Aorta (tissue), 5 donors: ENCODE results near the gene RAB3D. TPM values are rescaled to one million over a fixed set of nuclear protein-coding genes. Genes with fewer than 3 reads are reported as not detected.

Experiments used
- ATAC-seq: fragments of 200-7000 bp; cut with Tn5 transposase; one replicate; pipeline ENCODE4 v1.9.1; 2022; ENCODE audit warnings: moderate library complexity; ENCODE audit not compliant: low FRiP score
- DNase-seq, 2 donors: peaks; one replicate each; pipeline ENCODE4 v3.0.0-alpha.2; 2020
- H3K27ac ChIP-seq, 2 donors: one replicate each; pipeline ENCODE4 v1.5.1; 2013; ENCODE audit warnings: low read length in 2 of 2, mild to moderate bottlenecking in 2 of 2, moderate library complexity in 2 of 2, control low read depth in 1 of 2, inconsistent platforms in 1 of 2, low read depth in 1 of 2
- H3K27me3 ChIP-seq, 2 donors: one replicate each; pipeline ENCODE4 v1.6.1; 2013; ENCODE audit warnings: control low read depth in 1 of 2, low read length in 1 of 2, mild to moderate bottlenecking in 1 of 2, moderate library complexity in 1 of 2; ENCODE audit not compliant: insufficient read depth in 2 of 2, control insufficient read depth in 1 of 2
- H3K36me3 ChIP-seq, 2 donors: one replicate each; pipeline ENCODE4 v1.6.1; 2013; ENCODE audit warnings: control low read depth in 1 of 2, low read length in 1 of 2, mild to moderate bottlenecking in 1 of 2; ENCODE audit not compliant: insufficient read depth in 2 of 2, control insufficient read depth in 1 of 2
- H3K4me1 ChIP-seq, 2 donors: one replicate each; pipeline ENCODE4 v1.6.1; 2013; ENCODE audit warnings: low read length in 2 of 2, control low read depth in 1 of 2, mild to moderate bottlenecking in 1 of 2, moderate library complexity in 1 of 2; ENCODE audit not compliant: insufficient read depth in 2 of 2, control insufficient read depth in 1 of 2
- H3K4me3 ChIP-seq, 2 donors: one replicate each; pipeline ENCODE4 v1.5.1; 2013; ENCODE audit warnings: low read length in 2 of 2, control low read depth in 1 of 2, mild to moderate bottlenecking in 1 of 2
- H3K9me3 ChIP-seq: one replicate; pipeline ENCODE4 v1.6.1; 2013; ENCODE audit warnings: mild to moderate bottlenecking, low read length; ENCODE audit not compliant: control insufficient read depth
- WGBS, 2 donors: extraction: QIAGEN DNeasy Blood & Tissue Kit; methylation state at CpG; one replicate each; pipeline ENCODE4 v1.1.7; 2013; 5-methylcytosine and 5-hydroxymethylcytosine counted together
- intact Hi-C, 2 donors: fragments of 100-400 bp; cut with DNase I; formaldehyde crosslinking; loops; one replicate each; pipeline versions ENCODE4 v1.14.2 to v1.15.0; 2022
- polyA plus RNA-seq, 2 donors: library from polyadenylated mRNA; stranded (reverse); fragments of 200-250 nt; gene quantifications; one replicate each; pipeline ENCODE4 v1.2.3, GENCODE V29; 2013
- total RNA-seq, 2 donors: library from RNA; stranded (reverse); fragmentation: NEBNext Ultra II Directional; extraction: Animal tissue kit (Norgen Biotek cat#: 25700); gene quantifications; one replicate each; pipeline ENCODE4 v1.2.1, GENCODE V29; 2021
- donor health status: healthy with polysubstance abuse.
- donor health status: Bipolar disorder and iron deficiency.
- donor health status: DM: no; HTN: no; CAD: no.
- donor health status: DM: no; HTN: no; CAD: no.
- donor health status: DM: yes; HTN: yes; CAD: no.

The RAB3D gene
- total and polyA plus RNA-seq, 4 donors = 3.0 to 32.7 (median 16.9) TPM

- ATAC-seq = no peak
Observed at GRCh38 chr19:11373166-11373884, 33.9 kb upstream of the RAB3D start.

GRCh38 chr19:11370744-11371143 is 31.3 kb upstream of the RAB3D start:
- H3K27me3 ChIP-seq = no peaks in the 10 kb centered on the region
- H3K4me3 ChIP-seq = no peak overlapping the region
- no peak overlapping the region for H3K27ac ChIP-seq
- H3K4me1 ChIP-seq = no peaks in the 10 kb centered on the region
- H3K36me3 ChIP-seq = no peaks in the 10 kb centered on the region
- no peak for ATAC-seq
- no peaks in the 10 kb centered on the region for H3K9me3 ChIP-seq
- WGBS, 2 donors = 91 to 96% methylated on average over 2 of the region's 2 CpGs
- no peak for DNase-seq
- intact Hi-C loops = no loop called here

More at GRCh38 chr19:11373166-11373884, 33.9 kb upstream of the RAB3D start:
- no peaks in the 10 kb centered on the region for H3K27me3 ChIP-seq
- H3K36me3 ChIP-seq = no peaks in the 10 kb centered on the region
- no peak overlapping the region for H3K4me3 ChIP-seq
- intact Hi-C loops = no loop called here
- H3K4me1 ChIP-seq = peaks cover 2 to 4% of the 10 kb centered on the region in 2 donors
- 51 to 54% methylated on average over 10 of the region's 10 CpGs for WGBS, 2 donors
- no peak overlapping the region for H3K27ac ChIP-seq
- no peaks in the 10 kb centered on the region for H3K9me3 ChIP-seq
- no peak for DNase-seq

GRCh38 chr19:11367528-11367927 is 28.1 kb upstream of the RAB3D start:
- Histone ChIP-seq H3K27ac (no peak overlapping the region), H3K36me3 (peaks cover 0 to 3% of the 10 kb centered on the region in 2 donors), H3K4me1 (no peaks in the 10 kb centered on the region), H3K27me3 (no peaks in the 10 kb centered on the region), H3K4me3 (no peak overlapping the region), H3K9me3 (no peaks in the 10 kb centered on the region)
- intact Hi-C loops = no loop called here
- DNase-seq (no peak), ATAC-seq (no peak)
- WGBS, 2 donors = 86 to 91% methylated on average over 2 of the region's 2 CpGs

- peaks cover 0 to 5% of the 10 kb centered on the region in 2 donors for H3K36me3 ChIP-seq
- no peak overlapping the region for H3K27ac ChIP-seq
- no peaks in the 10 kb centered on the region for H3K4me1 ChIP-seq
- intact Hi-C loops = no loop called here
- no peaks in the 10 kb centered on the region for H3K9me3 ChIP-seq
- no peak for DNase-seq
- no peak overlapping the region for H3K4me3 ChIP-seq
- WGBS, 2 donors = 77 to 81% methylated on average over 7 of the region's 7 CpGs
- ATAC-seq = no peak
- H3K27me3 ChIP-seq = no peaks in the 10 kb centered on the region
Observed at GRCh38 chr19:11365557-11366117, 26.2 kb upstream of the RAB3D start.

GRCh38 chr19:11364935-11365334 is 25.5 kb upstream of the RAB3D start:
- ATAC-seq = no peak
- H3K4me1 ChIP-seq = no peaks in the 10 kb centered on the region
- no peak for DNase-seq
- H3K27ac ChIP-seq = no peak overlapping the region
- 63 to 68% methylated on average over 5 of the region's 5 CpGs for WGBS, 2 donors
- no peak overlapping the region for H3K4me3 ChIP-seq
- intact Hi-C loops = no loop called here
- H3K36me3 ChIP-seq = peaks cover 0 to 5% of the 10 kb centered on the region in 2 donors
- H3K27me3 ChIP-seq = no peaks in the 10 kb centered on the region
- no peaks in the 10 kb centered on the region for H3K9me3 ChIP-seq

GRCh38 chr19:11364296-11364904 is 24.9 kb upstream of the RAB3D start:
- H3K27me3 ChIP-seq = no peaks in the 10 kb centered on the region
- ATAC-seq (no peak), DNase-seq (no peak)
- H3K27ac ChIP-seq = no peak overlapping the region
- intact Hi-C loops = no loop called here
- H3K4me1 ChIP-seq = no peaks in the 10 kb centered on the region
- no peak overlapping the region for H3K4me3 ChIP-seq
- peaks cover 0 to 7% of the 10 kb centered on the region in 2 donors for H3K36me3 ChIP-seq
- no peaks in the 10 kb centered on the region for H3K9me3 ChIP-seq
- WGBS, 2 donors = 92 to 93% methylated on average over 25 to 28 of the region's 28 CpGs

GRCh38 chr19:11363881-11364280 is 24.4 kb upstream of the RAB3D start:
- Histone ChIP-seq H3K4me3 (no peak overlapping the region), H3K9me3 (no peaks in the 10 kb centered on the region), H3K27me3 (no peaks in the 10 kb centered on the region), H3K36me3 (peaks cover 0 to 8% of the 10 kb centered on the region in 2 donors), H3K27ac (no peak overlapping the region), H3K4me1 (no peaks in the 10 kb centered on the region)
- 91% methylated on average over 10 of the region's 10 CpGs for WGBS, 2 donors
- no peak for ATAC-seq
- intact Hi-C loops = no loop called here
- no peak for DNase-seq

- H3K36me3 ChIP-seq = peaks cover 0 to 8% of the 10 kb centered on the region in 2 donors
- no peaks in the 10 kb centered on the region for H3K27me3 ChIP-seq
- DNase-seq (no peak), ATAC-seq (no peak)
- H3K4me3 ChIP-seq = no peak overlapping the region
- H3K9me3 ChIP-seq = no peaks in the 10 kb centered on the region
- H3K27ac ChIP-seq = no peak overlapping the region
- intact Hi-C loops = no loop called here
- 83 to 84% methylated on average over 34 to 35 of the region's 35 CpGs for WGBS, 2 donors
- H3K4me1 ChIP-seq = no peaks in the 10 kb centered on the region
Observed at GRCh38 chr19:11361771-11362731, 22.6 kb upstream of the RAB3D start.
